CD14-positive monocyte (primary cell): ENCODE data around the gene RANBP17. TPM values are rescaled to one million over a fixed set of nuclear protein-coding genes. Genes with fewer than 3 reads are reported as not detected.

Experiments
- DNase-seq, 3 donors: peaks; one replicate each; pipeline ENCODE4 v3.0.0-alpha.2; 2011 to 2022
- H2AFZ ChIP-seq: 2 replicates; pipeline ENCODE4 v1.6.0; 2012; ENCODE audit warnings: mild to moderate bottlenecking, low read depth, low read length, inconsistent platforms; ENCODE audit not compliant: insufficient read depth, poor library complexity, severe bottlenecking
- H3K27ac ChIP-seq, 2 donors: 1 replicate in 1 of 2; 2 replicates in 1 of 2; pipeline ENCODE4 v1.5.1; 2012 to 2013; ENCODE audit warnings: low read length in 2 of 2, control low read depth in 1 of 2, inconsistent platforms in 1 of 2, low read depth in 1 of 2, mild to moderate bottlenecking in 1 of 2
- H3K27me3 ChIP-seq, 2 donors: one replicate each; pipeline versions ENCODE4 v1.6.0 to v1.6.1; 2011 to 2013; ENCODE audit warnings: low read length in 2 of 2; ENCODE audit not compliant: control insufficient read depth in 2 of 2, insufficient read depth in 2 of 2
- H3K36me3 ChIP-seq, 2 donors: replicated peaks in 1 of 2; 1 replicate in 1 of 2; 2 replicates in 1 of 2; pipeline versions ENCODE4 v1.5.1 to v1.6.1; 2012 to 2013; ENCODE audit warnings: low read length in 2 of 2, control low read depth in 1 of 2, inconsistent platforms in 1 of 2, mild to moderate bottlenecking in 1 of 2; ENCODE audit not compliant: insufficient read depth in 2 of 2, control insufficient read depth in 1 of 2
- H3K4me1 ChIP-seq, 2 donors: 1 replicate in 1 of 2; 2 replicates in 1 of 2; pipeline versions ENCODE4 v1.5.1 to v1.6.1; 2012 to 2013; ENCODE audit warnings: low read length in 2 of 2, control low read depth in 1 of 2, inconsistent platforms in 1 of 2, mild to moderate bottlenecking in 1 of 2, moderate library complexity in 1 of 2; ENCODE audit not compliant: insufficient read depth in 2 of 2, control insufficient read depth in 1 of 2
- H3K4me2 ChIP-seq: replicated peaks from 2 replicates; pipeline ENCODE3; 2012; ENCODE audit warnings: low read length, moderate library complexity, mild to moderate bottlenecking; ENCODE audit not compliant: poor library complexity, severe bottlenecking; ENCODE audit errors: extremely low read depth
- H3K4me3 ChIP-seq, 3 experiments: fragments of 200-600 bp in 1 of 3; sonication (generic) in 1 of 3; replicated peaks in 1 of 3; 1 replicate in 2 of 3; 2 replicates in 1 of 3; pipeline ENCODE4 v1.5.1; 2011 to 2013; ENCODE audit warnings: low read length in 3 of 3, mild to moderate bottlenecking in 3 of 3, control low read depth in 2 of 3, low read depth in 2 of 3, inconsistent platforms in 1 of 3, moderate library complexity in 1 of 3
- H3K79me2 ChIP-seq: 2 replicates; pipeline ENCODE4 v1.6.0; 2012; ENCODE audit warnings: mild to moderate bottlenecking, control low read depth, inconsistent platforms, low read length, moderate library complexity; ENCODE audit not compliant: insufficient read depth
- H3K9ac ChIP-seq: 2 replicates; pipeline ENCODE4 v1.6.0; 2017; ENCODE audit warnings: low read length, mild to moderate bottlenecking; ENCODE audit not compliant: insufficient read depth, poor library complexity, severe bottlenecking
- H3K9me3 ChIP-seq, 2 donors: replicated peaks in 1 of 2; 1 replicate in 1 of 2; 2 replicates in 1 of 2; pipeline versions ENCODE4 v1.5.1 to v1.6.1; 2012 to 2013; ENCODE audit warnings: low read length in 2 of 2, control low read depth in 1 of 2; ENCODE audit not compliant: control insufficient read depth in 1 of 2, insufficient read depth in 1 of 2
- H4K20me1 ChIP-seq: 2 replicates; pipeline ENCODE4 v1.6.0; 2012; ENCODE audit warnings: mild to moderate bottlenecking, low read length, control low read depth, moderate library complexity; ENCODE audit not compliant: insufficient read depth
- H3K27ac Mint-ChIP-seq, 7 donors: one replicate each; pipeline ENCODE4 v1.8.0; 2020; ENCODE audit warnings: mild to moderate bottlenecking in 7 of 7, mixed read lengths in 7 of 7, moderate library complexity in 6 of 7, inconsistent platforms in 2 of 7
- H3K27me3 Mint-ChIP-seq, 3 donors: one replicate each; pipeline ENCODE4 v1.8.0; 2021 to 2022; ENCODE audit warnings: low read depth in 3 of 3, mild to moderate bottlenecking in 3 of 3, mixed read lengths in 3 of 3, moderate library complexity in 3 of 3, inconsistent platforms in 1 of 3
- H3K36me3 Mint-ChIP-seq, 2 donors: one replicate each; pipeline ENCODE4 v1.8.0; 2020; ENCODE audit warnings: mixed read lengths in 2 of 2, inconsistent platforms in 1 of 2, mild to moderate bottlenecking in 1 of 2
- H3K4me1 Mint-ChIP-seq: one replicate; pipeline ENCODE4 v1.8.0; 2020; ENCODE audit warnings: mild to moderate bottlenecking, mixed read lengths
- H3K4me3 Mint-ChIP-seq, 2 donors: one replicate each; pipeline ENCODE4 v1.8.0; 2020; ENCODE audit warnings: mild to moderate bottlenecking in 2 of 2, mixed read lengths in 2 of 2, moderate library complexity in 1 of 2
- H3K9me3 Mint-ChIP-seq, 7 donors: one replicate each; pipeline ENCODE4 v1.8.0; 2020 to 2022; ENCODE audit warnings: mixed read lengths in 7 of 7, mild to moderate bottlenecking in 6 of 7, moderate library complexity in 6 of 7, inconsistent platforms in 2 of 7
- CTCF ChIP-seq: fragments of 200-600 bp; IDR thresholded peaks from one replicate; pipeline ENCODE4 v1.8.0; 2022; ENCODE audit warnings: antibody characterized with exemption, mild to moderate bottlenecking
- WGBS: methylation state at CpG from one replicate; pipeline ENCODE4 v1.1.5; 2013; ENCODE audit warnings: missing lambda C conversion rate; ENCODE audit not compliant: insufficient coverage; 5-methylcytosine and 5-hydroxymethylcytosine counted together
- intact Hi-C, 2 donors: fragments of 100-400 bp; cut with micrococcal nuclease; formaldehyde crosslinking; loops; one replicate each; pipeline versions ENCODE4 v1.15.0 to v1.15.1; 2023
- polyA plus RNA-seq, 3 donors: library from polyadenylated mRNA; depleted of rRNA in 1 of 3; unstranded in 2 of 3; stranded (reverse) in 1 of 3; fragments of 300-500 nt in 2 of 3; fragments of >200 nt in 1 of 3; fragmentation: Illumina TruSeq in 2 of 3; gene quantifications; 1 replicate in 2 of 3; 2 replicates in 1 of 3; pipeline ENCODE4 v1.2.3, GENCODE V29; 2012 to 2021

Gene RANBP17
- polyA plus RNA-seq, 3 donors = 0.07 to 0.13 TPM; not detected in 1

DNA sequence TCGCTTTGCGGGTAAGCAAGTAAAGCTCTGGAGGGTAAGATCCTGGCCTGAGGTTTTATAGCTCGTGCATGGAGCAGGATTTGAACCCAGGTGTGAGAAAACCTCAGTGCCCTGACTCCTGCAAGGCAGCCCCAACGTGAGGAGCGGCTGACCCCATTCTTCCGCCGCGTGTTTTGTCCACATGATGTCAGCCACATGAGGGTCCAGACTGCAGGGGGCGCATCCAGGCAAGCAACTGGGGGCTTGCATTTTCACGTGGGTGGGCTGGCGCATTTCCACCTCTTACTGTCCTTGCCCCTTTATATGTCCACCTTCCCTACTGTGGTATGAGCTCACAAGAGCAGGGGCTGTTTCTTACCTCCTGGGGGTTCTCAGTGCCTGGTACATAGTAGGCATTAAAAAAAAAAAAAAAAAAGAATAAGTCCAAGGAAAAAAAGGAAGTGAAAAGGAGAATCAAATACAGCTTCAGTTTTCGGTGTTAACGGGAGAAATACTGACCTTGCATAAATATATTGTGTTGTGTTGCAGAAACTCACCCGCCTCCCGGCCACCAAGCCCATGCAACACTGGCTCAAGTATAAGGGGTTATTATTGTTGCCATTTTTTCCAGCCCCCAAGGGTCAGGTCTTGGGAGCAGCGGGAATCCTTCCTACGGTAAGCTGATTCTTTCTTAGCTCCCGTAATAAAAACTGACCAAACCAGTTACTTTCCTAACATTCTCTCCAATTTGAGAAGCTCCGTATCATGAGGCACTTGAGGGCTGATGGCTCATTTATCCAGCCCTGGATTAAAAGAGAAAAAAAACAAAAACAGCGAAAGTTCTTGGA, 462.2 kb downstream of the RANBP17 start:
- DNase-seq = no peak
- 50% methylated on average over 11 of the region's 20 CpGs for WGBS
- peaks cover 34 to 51% of the 10 kb centered on the region in 2 donors for H3K27me3 ChIP-seq
- no peak overlapping the region for H3K4me3 ChIP-seq
- no peaks in the 10 kb centered on the region for H3K36me3 ChIP-seq
- peaks cover 41 to 65% (median 47%) of the 10 kb centered on the region in 3 donors for H3K27me3 Mint-ChIP-seq
- H3K9me3 ChIP-seq = peaks cover 4 to 5% of the 10 kb centered on the region in 2 donors
- H3K4me3 Mint-ChIP-seq = peak overlapping the region in 1 of 2 donors; percentile 51
- H3K9ac ChIP-seq = no peak overlapping the region
- H3K4me1 Mint-ChIP-seq = peaks cover 24% of the 10 kb centered on the region
- peak overlapping the region; percentile 0 for H3K4me2 ChIP-seq
- H3K27ac ChIP-seq = no peak overlapping the region
- no peaks in the 10 kb centered on the region for H3K79me2 ChIP-seq
- no peak overlapping the region for H2AFZ ChIP-seq
- intact Hi-C loops = no loop called here
- H3K36me3 Mint-ChIP-seq = no peaks in the 10 kb centered on the region
- TF ChIP-seq CTCF = no peak
- peaks cover 28% of the 10 kb centered on the region in 2 donors for H3K4me1 ChIP-seq
- peak overlapping the region in 1 of 7 donors; percentile 21 for H3K27ac Mint-ChIP-seq
- H3K9me3 Mint-ChIP-seq = peaks cover 0 to 10% (median 2%) of the 10 kb centered on the region in 7 donors
- H4K20me1 ChIP-seq = no peaks in the 10 kb centered on the region

DNA sequence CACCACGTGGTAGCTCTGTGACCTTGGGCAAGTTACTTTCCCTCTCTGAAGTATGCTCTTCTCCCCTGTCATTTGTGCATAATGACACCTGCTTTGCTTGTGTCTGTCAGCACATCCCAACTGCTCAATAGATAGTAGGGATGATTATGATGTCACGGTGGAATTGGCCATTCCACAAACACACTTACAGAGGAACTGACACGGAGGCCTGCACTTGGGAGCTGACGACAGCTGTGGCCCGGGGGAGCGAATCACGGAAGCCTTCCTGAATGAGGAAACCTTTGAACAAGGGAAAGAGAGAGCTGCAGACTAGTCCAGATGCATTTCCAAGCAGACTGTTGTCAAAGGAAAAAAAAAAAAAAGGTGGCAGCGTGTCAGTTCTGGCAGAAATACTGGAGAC, 468.2 kb downstream of the RANBP17 start:
- intact Hi-C loops = loop anchor here in 1 of 2 donors (10.0 kb wide), 2 partner anchors 115 to 585 kb away; no protein-coding TSS in a partner anchor
- H3K27ac ChIP-seq = no peak overlapping the region
- Mint-ChIP-seq H3K4me1 (peaks cover 8% of the 10 kb centered on the region), H3K4me3 (peak overlapping the region in 1 of 2 donors; percentile 22), H3K9me3 (peaks cover 0 to 2% (median 1%) of the 10 kb centered on the region in 7 donors), H3K36me3 (no peaks in the 10 kb centered on the region), H3K27ac (peak overlapping the region in 1 of 7 donors; percentile 47), H3K27me3 (peaks cover 7 to 69% (median 51%) of the 10 kb centered on the region in 3 donors)
- no peak overlapping the region for H3K4me3 ChIP-seq
- no peak overlapping the region for H3K4me2 ChIP-seq
- H4K20me1 ChIP-seq = no peaks in the 10 kb centered on the region
- peaks cover 0 to 2% of the 10 kb centered on the region in 2 donors for H3K9me3 ChIP-seq
- H3K79me2 ChIP-seq = no peaks in the 10 kb centered on the region
- no peak overlapping the region for H3K9ac ChIP-seq
- no peak overlapping the region for H2AFZ ChIP-seq
- no peak for DNase-seq
- peaks cover 6 to 36% of the 10 kb centered on the region in 2 donors for H3K27me3 ChIP-seq
- peaks cover 12% of the 10 kb centered on the region in 2 donors for H3K4me1 ChIP-seq
- TF ChIP-seq CTCF = no peak
- H3K36me3 ChIP-seq = no peaks in the 10 kb centered on the region
- WGBS = 92% methylated on average over 3 of the region's 8 CpGs
